ENCODE measurements around the gene DDX59. TPM values are rescaled to one million over a fixed set of nuclear protein-coding genes. Genes with fewer than 3 reads are reported as not detected.

Gene DDX59
- total RNA-seq, 4 donors from 2014 or later, result 17.9 to 40.8 (median 24.2) TPM

DNA sequence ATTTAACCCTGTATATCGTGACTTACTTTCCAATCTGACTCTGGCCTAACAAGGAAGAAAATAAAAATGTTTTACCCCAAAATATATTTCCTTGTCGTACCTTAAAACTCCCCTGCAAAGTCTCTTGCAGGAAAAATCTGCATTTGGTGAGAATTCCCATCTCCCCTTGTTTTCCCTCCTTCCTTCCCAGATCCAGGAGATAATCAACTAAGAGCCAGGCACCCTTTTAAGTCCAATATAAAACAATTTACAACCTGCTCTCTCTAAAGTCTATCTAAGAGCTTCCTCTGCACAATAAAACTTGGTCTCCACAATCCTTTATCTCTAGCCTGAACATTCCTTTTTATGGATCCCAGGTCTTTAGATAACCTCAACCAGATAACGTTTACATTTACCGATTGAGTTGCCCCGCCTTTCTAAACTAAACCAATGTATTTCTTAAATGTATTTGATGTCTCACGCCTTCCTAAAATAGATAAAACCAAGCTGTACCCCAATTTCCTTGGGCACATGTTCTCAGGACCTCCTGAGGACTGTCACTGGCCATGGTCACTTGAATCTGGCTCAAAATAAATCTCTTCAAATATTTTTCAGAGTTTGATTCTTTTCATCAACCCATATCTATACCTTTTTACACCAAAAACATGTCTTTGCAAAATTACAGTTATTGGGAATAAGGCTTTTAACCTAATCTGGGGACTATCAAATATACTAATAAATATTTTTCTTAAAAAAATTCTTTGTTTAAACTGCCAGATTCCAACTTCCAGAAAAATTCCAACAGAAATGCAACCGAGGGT, 993 bp downstream of the DDX59 start:
- TF ChIP-seq, protein P1, sequence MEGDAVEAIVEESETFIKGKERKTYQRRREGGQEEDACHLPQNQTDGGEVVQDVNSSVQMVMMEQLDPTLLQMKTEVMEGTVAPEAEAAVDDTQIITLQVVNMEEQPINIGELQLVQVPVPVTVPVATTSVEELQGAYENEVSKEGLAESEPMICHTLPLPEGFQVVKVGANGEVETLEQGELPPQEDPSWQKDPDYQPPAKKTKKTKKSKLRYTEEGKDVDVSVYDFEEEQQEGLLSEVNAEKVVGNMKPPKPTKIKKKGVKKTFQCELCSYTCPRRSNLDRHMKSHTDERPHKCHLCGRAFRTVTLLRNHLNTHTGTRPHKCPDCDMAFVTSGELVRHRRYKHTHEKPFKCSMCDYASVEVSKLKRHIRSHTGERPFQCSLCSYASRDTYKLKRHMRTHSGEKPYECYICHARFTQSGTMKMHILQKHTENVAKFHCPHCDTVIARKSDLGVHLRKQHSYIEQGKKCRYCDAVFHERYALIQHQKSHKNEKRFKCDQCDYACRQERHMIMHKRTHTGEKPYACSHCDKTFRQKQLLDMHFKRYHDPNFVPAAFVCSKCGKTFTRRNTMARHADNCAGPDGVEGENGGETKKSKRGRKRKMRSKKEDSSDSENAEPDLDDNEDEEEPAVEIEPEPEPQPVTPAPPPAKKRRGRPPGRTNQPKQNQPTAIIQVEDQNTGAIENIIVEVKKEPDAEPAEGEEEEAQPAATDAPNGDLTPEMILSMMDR (IDR thresholded peaks at IDR 0.05), result no peak
- TF ChIP-seq POLR2A (IDR thresholded peaks at IDR 0.05), result no peak
- DNase-seq (ENCODE audit: low spot score in 2 of 2), result no peak
- WGBS, 2 donors, result 29 to 30% methylated on average over 7 of the region's 7 CpGs
- H3K4me3 ChIP-seq (ENCODE audit: low read depth, poor library complexity, severe bottlenecking), result no peak overlapping the region
- intact Hi-C loops (cut with DNase I; ENCODE audit: low total_unique reads), result no loop called here

DNA sequence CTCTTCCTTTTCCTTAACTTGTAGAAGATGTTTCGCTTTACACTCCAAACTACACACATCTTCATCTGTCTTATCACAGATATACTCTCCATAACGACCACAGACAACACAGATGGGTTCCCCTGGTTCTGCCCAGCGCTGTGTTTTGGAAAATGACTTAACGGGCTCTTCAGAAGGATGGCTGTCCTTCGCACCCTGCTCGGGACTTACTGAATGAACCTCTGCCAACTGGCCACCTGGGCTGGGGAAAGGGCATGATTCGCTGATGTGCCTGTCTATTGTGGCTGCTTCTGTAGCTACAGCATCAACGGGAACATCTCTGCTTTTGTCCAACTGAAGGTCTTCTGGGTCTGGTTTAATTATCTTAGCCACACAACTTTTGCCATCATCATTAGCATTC, 3.4 kb downstream of the DDX59 start:
- TF ChIP-seq POLR2A (IDR thresholded peaks at IDR 0.05), result no peak
- TF ChIP-seq, protein P1 (IDR thresholded peaks at IDR 0.05), result no peak
- intact Hi-C loops (cut with DNase I; ENCODE audit: low total_unique reads), result no loop called here
- H3K4me3 ChIP-seq (ENCODE audit: low read depth, poor library complexity, severe bottlenecking), result no peak overlapping the region
- WGBS, 2 donors, result 59 to 79% methylated on average over 8 of the region's 8 CpGs
- no peak for DNase-seq (ENCODE audit: low spot score in 2 of 2)

DNA sequence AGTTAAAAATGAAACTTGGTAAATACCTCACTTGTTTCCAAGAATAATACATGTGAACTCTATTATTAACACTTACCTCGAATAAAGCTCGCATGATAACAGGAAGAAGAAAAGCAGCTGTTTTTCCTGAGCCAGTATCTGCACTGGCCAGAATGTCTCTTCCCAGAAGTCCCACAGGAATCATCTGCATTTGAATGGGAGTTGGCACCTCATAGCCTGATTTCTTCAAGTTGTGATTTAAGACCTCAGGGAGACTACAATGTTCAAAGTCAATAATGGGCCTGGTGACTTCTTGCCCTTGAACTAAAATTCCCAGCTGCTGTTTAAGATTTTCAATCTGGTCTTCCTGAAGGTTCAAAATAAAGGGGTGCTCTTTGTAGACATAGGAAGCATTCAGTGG, 3.8 kb downstream of the DDX59 start:
- no peak overlapping the region for H3K4me3 ChIP-seq (ENCODE audit: low read depth, poor library complexity, severe bottlenecking)
- no peak for DNase-seq (ENCODE audit: low spot score in 2 of 2)
- intact Hi-C loops (cut with DNase I; ENCODE audit: low total_unique reads), result no loop called here
- no peak for TF ChIP-seq POLR2A (IDR thresholded peaks at IDR 0.05)
- TF ChIP-seq, protein P1 (IDR thresholded peaks at IDR 0.05), result no peak
- 12 to 23% methylated on average over 2 of the region's 2 CpGs for WGBS, 2 donors

DNA sequence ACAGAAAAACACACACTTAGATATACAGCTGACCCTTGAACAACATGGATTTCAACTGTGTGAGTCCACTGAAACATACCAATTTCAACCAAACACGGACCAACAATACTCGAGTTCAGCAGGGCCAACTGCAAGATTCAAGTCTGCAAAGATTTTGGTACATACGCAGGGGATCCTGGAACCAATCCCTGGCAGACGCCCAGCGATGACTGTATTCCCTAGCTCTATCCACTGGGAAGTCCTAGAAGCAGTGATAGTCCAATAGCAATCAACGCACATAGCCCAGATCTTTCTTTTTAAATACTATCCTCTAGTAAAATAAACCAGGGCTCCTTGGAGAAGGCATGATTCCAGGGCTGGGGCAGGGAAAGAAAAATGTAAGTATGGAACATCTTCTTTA, 9.0 kb downstream of the DDX59 start:
- 86% methylated on average over 6 of the region's 6 CpGs for WGBS, 2 donors
- no peak for TF ChIP-seq POLR2A (IDR thresholded peaks at IDR 0.05)
- TF ChIP-seq, protein P1 (IDR thresholded peaks at IDR 0.05), result no peak
- no peak overlapping the region for H3K4me3 ChIP-seq (ENCODE audit: low read depth, poor library complexity, severe bottlenecking)
- DNase-seq (ENCODE audit: low spot score in 2 of 2), result no peak
- intact Hi-C loops (cut with DNase I; ENCODE audit: low total_unique reads), result no loop called here

DNA sequence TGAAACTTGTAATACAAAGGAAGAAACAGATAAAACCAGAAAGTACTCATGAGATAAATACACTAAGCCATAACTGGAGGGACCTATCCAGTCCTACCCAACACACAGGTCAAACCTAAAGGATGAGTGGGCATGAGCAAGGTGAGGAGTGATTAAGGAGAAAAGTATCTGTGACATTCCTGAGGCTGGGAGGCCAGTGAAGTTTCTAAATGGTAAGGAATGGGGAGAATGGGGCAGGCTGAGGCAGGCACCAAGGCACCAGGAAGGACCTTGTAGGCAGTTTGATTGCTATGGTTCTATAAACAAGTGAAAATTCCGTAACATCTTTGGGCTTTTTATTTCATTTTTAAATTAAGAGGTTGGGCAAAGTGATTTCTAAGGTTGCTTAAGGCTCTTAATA, 10.4 kb downstream of the DDX59 start:
- DNase-seq (ENCODE audit: low spot score in 2 of 2), result no peak
- 77 to 100% methylated on average over 1 of the region's 1 CpG for WGBS, 2 donors
- no peak overlapping the region for H3K4me3 ChIP-seq (ENCODE audit: low read depth, poor library complexity, severe bottlenecking)
- TF ChIP-seq, protein P1 (IDR thresholded peaks at IDR 0.05), result no peak
- TF ChIP-seq POLR2A (IDR thresholded peaks at IDR 0.05), result no peak
- intact Hi-C loops (cut with DNase I; ENCODE audit: low total_unique reads), result no loop called here

Measured in lower leg skin (tissue), 4 donors.